Naive thymus-derived CD8-positive, alpha-beta T cell (primary cell): ENCODE results near the gene SPOPL. TPM values are rescaled to one million over a fixed set of nuclear protein-coding genes. Genes with fewer than 3 reads are reported as not detected.
"Not testable (repeated sequence)": the region's sequence is repeated elsewhere in the genome, so short reads cannot be mapped to it uniquely, and the experiment has no call there.

Experiments used
- ATAC-seq, 2 donors: fragments of 150-1000 bp; cut with Tn5 transposase in 1 of 2; sonication (Bioruptor Pico), chemical (Tn5 transposase) in 1 of 2; 1 replicate in 1 of 2; 2 replicates in 1 of 2; pipeline ENCODE4 v1.10.0; 2021; ENCODE audit warnings: mild to moderate bottlenecking in 2 of 2, moderate library complexity in 2 of 2
- POLR2A ChIA-PET: fragments of 350-600 bp; sonication (Branson Sonifier 250); formaldehyde crosslinking; loops from one replicate; lab custom pipeline; 2021; ENCODE audit warnings: antibody characterized with exemption; lab: Charles Lee
- DNase-seq, 10 donors: peaks; one replicate each; pipeline versions ENCODE4 v3.0.0 to v3.0.0-alpha.2; 2020 to 2022
- H3K27ac Mint-ChIP-seq, 10 donors: one replicate each; pipeline ENCODE4 v1.8.0; 2020 to 2022; ENCODE audit warnings: mild to moderate bottlenecking in 10 of 10, mixed read lengths in 10 of 10, moderate library complexity in 4 of 10, inconsistent platforms in 1 of 10
- H3K27me3 Mint-ChIP-seq, 5 donors: one replicate each; pipeline ENCODE4 v1.8.0; 2021 to 2022; ENCODE audit warnings: mixed read lengths in 5 of 5
- H3K36me3 Mint-ChIP-seq, 3 donors: one replicate each; pipeline ENCODE4 v1.8.0; 2020 to 2022; ENCODE audit warnings: mixed read lengths in 3 of 3, mild to moderate bottlenecking in 2 of 3, inconsistent platforms in 1 of 3
- H3K4me1 Mint-ChIP-seq, 4 donors: one replicate each; pipeline ENCODE4 v1.8.0; 2021 to 2022; ENCODE audit warnings: mixed read lengths in 4 of 4
- H3K4me3 Mint-ChIP-seq, 10 donors: one replicate each; pipeline ENCODE4 v1.8.0; 2020 to 2022; ENCODE audit warnings: mild to moderate bottlenecking in 10 of 10, mixed read lengths in 10 of 10, moderate library complexity in 6 of 10, inconsistent platforms in 1 of 10
- H3K9me3 Mint-ChIP-seq, 9 donors: one replicate each; pipeline ENCODE4 v1.8.0; 2020 to 2022; ENCODE audit warnings: mixed read lengths in 9 of 9, mild to moderate bottlenecking in 3 of 9, inconsistent platforms in 1 of 9, moderate library complexity in 1 of 9
- polyA plus RNA-seq, 3 donors: library from polyadenylated mRNA; unstranded; fragments of 300-500 nt; fragmentation: Illumina TruSeq; gene quantifications; one replicate each; pipeline ENCODE4 v1.2.3, GENCODE V29; 2021
- total RNA-seq, 8 experiments: library from RNA in 2 of 8; stranded (reverse) in 2 of 8; gene quantifications; one replicate each; pipeline ENCODE4 v1.2.3 and lab custom pipeline; 2021 to 2026

Gene SPOPL
- total and polyA plus RNA-seq, 5 experiments from 2014 or later: 0.23 to 11.6 (median 0.66) TPM

DNA sequence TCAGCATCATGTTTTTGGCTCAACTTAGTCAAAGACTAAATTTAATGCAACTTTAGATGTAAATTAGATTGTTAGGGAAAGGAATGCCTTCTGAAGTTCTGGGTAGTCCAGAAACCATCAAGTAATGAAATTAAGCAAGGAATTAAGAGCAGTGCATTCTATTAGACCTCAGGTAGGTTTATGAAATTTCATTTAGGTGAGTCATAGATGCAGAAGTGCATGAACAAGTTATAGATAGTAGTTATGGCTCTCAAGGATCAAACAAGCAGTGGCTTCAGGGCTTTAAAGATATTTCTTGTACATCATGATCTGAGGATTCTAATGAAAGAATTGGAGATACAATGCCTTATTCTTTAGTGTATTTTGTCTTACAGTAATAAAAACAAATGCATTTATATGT is 25.4 kb upstream of the SPOPL start:
- Mint-ChIP-seq H3K27ac (no peak overlapping the region), H3K4me3 (no peak overlapping the region), H3K4me1 (peaks cover 0 to 22% (median 0%) of the 10 kb centered on the region in 4 donors), H3K27me3 (peaks cover 0 to 8% (median 6%) of the 10 kb centered on the region in 5 donors), H3K9me3 (no peaks in the 10 kb centered on the region), H3K36me3 (peaks cover 0 to 2% (median 0%) of the 10 kb centered on the region in 3 donors)
- POLR2A ChIA-PET: no interaction called here
- ATAC-seq (no peak), DNase-seq (no peak)

DNA sequence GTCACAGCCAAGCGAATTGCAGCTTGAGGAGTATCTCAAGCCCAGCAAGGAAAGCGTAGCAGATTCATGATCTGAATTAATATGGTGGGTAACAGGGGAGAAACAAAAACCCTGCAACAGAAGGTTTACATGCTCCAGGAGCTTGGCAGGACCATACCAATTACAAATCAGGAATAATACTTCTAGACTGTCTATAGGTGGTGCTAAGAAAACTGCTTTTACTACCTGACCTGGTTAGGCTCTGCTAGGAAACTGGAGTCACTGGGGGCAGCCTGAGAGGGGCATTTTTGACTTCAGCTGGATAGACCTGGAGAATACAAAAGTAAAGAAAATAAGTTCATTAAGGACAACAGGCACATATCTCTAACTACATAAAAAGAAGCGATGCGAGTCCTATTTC is 24.6 kb upstream of the SPOPL start:
- Mint-ChIP-seq H3K27me3 (peaks cover 0 to 7% (median 4%) of the 10 kb centered on the region in 5 donors), H3K4me1 (peaks cover 0 to 22% (median 0%) of the 10 kb centered on the region in 4 donors), H3K9me3 (no peaks in the 10 kb centered on the region), H3K36me3 (peaks cover 0 to 2% (median 0%) of the 10 kb centered on the region in 3 donors), H3K4me3 (no peak overlapping the region), H3K27ac (no peak overlapping the region)
- no peak for DNase-seq
- POLR2A ChIA-PET: no interaction called here
- no peak for ATAC-seq

DNA sequence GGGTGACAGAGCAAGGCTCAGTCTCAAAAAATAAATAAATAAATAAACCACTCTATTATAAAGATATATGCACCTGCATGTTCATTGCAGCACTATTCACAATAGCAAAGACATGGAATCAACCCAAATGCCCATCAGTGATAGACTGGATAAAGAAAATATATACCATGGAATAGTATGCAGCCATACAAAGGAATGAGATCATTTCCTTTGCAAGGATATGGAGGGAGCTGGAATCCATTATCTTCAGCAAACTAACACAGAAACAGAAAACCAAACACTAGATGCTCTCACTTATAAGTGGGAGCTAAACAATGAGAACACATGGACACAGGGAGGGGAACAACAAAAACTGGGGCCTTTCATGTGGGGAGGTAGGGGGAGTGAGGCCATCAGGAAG is 18.8 kb upstream of the SPOPL start:
- ATAC-seq, H3K4me1 Mint-ChIP-seq, POLR2A ChIA-PET, H3K27ac Mint-ChIP-seq, H3K4me3 Mint-ChIP-seq, H3K27me3 Mint-ChIP-seq, H3K9me3 Mint-ChIP-seq, H3K36me3 Mint-ChIP-seq, DNase-seq: not testable (repeated sequence)

DNA sequence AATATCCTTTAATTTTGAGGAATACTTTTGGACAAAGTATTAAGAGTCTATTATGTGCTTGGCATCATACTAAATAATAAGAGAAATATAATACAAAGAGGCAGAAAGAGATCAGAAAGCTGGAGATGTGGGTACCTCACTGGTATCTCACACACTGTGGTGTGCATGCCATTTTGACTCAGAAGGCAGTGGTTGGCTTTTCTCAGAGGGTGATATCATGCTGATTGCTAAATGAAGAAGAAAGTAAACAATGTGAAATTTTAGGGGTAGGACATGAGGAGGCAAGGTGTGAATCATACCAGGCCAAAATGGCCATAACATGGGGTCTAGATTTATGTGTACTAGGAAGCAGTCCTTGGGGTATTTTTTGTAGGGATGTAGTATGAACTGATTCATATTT is 16.6 kb upstream of the SPOPL start:
- H3K27me3 Mint-ChIP-seq: peaks cover 0 to 9% (median 0%) of the 10 kb centered on the region in 5 donors
- H3K9me3 Mint-ChIP-seq: peaks cover 0 to 7% (median 0%) of the 10 kb centered on the region in 9 donors
- DNase-seq (no peak), ATAC-seq (no peak)
- no peak overlapping the region for H3K4me3 Mint-ChIP-seq
- peak overlapping the region in 1 of 10 donors; percentile 68 for H3K27ac Mint-ChIP-seq
- POLR2A ChIA-PET: no interaction called here
- peaks cover 2 to 5% (median 2%) of the 10 kb centered on the region in 3 donors for H3K36me3 Mint-ChIP-seq
- no peaks in the 10 kb centered on the region for H3K4me1 Mint-ChIP-seq

DNA sequence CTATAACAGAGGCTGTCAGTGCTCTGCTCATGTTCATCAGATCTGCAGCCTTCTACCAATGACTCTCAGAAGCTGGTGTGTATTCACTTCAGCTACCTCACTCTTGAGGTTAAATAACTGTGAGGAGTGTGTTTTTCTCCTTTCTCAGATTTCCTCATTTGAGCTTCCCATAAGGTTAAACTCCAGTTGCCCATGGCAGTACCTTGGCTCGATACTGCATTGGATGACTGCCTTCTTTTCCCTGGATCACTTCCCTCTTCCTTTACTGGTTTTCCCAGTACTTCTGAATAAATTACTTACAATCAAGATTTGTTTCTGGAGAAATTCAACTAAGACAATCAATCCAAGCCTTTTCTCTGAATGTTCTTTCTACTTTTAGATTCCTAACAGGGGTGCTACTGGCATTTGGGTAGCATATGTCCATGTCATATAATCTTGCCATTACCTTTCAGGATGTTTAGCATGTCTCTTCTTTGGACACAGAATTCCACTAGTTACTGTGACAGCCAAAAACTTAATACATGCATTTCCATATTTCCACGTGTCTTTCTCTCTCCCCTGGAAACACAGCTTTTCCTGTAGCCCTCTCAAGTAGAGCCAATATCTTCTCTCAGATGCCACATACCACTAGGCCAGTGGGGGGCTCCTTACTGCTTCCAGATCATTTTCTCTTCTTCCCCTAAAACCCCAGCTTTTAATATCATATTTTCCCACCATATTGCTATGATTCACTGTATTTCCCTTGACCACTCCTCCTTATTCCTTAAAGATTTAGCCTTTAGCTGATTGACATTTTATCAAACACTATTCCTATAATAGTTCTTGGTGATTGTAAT is 15.0 kb upstream of the SPOPL start:
- no peaks in the 10 kb centered on the region for H3K4me1 Mint-ChIP-seq
- no peak for DNase-seq
- no peak overlapping the region for H3K4me3 Mint-ChIP-seq
- peaks cover 0 to 5% (median 2%) of the 10 kb centered on the region in 3 donors for H3K36me3 Mint-ChIP-seq
- no peak overlapping the region for H3K27ac Mint-ChIP-seq
- POLR2A ChIA-PET: no interaction called here
- H3K9me3 Mint-ChIP-seq: peaks cover 0 to 7% (median 0%) of the 10 kb centered on the region in 9 donors
- ATAC-seq: no peak
- H3K27me3 Mint-ChIP-seq: peaks cover 0 to 9% (median 0%) of the 10 kb centered on the region in 5 donors

DNA sequence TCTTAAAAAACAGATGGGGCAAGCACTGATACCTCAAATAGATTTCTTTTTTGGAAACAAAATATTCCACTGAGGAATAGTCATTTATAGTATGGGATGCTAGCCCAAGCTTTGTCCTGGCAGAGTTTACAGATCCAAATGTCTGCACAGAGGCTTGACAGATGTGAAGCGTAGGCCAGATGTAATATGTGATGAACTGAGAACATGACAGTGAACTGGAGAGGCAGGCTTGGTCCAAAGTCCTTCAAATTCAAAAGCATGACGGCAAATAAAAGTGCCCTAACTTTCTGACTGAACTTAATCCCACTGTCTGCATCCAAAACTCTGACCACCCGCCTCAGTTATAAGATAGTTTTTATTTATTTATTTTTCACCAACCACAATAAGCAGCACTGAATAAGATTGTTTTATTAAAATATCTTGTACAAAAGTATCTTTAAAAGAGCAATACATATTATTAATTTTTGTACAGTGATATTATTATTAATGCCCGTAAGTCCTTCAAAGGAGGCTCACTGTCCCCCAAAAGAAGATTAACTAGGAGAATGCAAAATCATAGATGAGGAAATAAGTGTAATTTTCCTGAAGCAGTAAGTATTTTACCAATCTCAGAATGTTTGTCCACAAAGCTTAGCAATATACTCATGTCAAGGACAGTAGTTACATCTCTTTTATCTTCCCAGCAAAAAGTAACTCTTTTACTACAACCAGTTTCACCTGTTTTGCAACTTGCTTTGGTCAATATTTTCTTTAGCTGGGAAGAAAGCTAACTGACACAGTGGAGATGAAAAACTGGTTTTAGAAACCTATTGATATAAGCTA is 10.7 kb upstream of the SPOPL start:
- Mint-ChIP-seq H3K4me3 (no peak overlapping the region), H3K27ac (no peak overlapping the region), H3K9me3 (no peaks in the 10 kb centered on the region), H3K36me3 (no peaks in the 10 kb centered on the region), H3K4me1 (no peaks in the 10 kb centered on the region), H3K27me3 (peaks cover 0 to 10% (median 3%) of the 10 kb centered on the region in 5 donors)
- POLR2A ChIA-PET: no interaction called here
- no peak for ATAC-seq
- no peak for DNase-seq

DNA sequence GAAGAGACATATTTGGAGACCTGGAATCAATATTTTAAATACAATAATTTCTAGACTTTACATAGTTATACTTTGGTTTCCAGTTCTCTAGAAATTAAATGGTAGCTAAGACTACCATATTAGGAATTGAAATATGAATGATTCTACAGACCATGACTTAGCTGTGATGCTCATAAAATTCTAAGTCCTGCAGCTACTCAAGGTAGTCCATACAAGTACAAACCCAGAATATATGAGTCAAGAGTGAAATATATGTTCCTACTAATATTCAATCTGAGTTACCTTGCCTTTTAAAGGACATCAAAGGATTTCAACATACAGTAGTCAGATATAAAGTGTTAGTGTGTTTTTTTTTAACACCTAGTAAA is 10.1 kb upstream of the SPOPL start:
- no peaks in the 10 kb centered on the region for H3K36me3 Mint-ChIP-seq
- DNase-seq: no peak
- H3K27ac Mint-ChIP-seq: no peak overlapping the region
- ATAC-seq: no peak
- no peak overlapping the region for H3K4me3 Mint-ChIP-seq
- POLR2A ChIA-PET: no interaction called here
- H3K27me3 Mint-ChIP-seq: peaks cover 0 to 10% (median 3%) of the 10 kb centered on the region in 5 donors
- no peaks in the 10 kb centered on the region for H3K9me3 Mint-ChIP-seq
- H3K4me1 Mint-ChIP-seq: no peaks in the 10 kb centered on the region

DNA sequence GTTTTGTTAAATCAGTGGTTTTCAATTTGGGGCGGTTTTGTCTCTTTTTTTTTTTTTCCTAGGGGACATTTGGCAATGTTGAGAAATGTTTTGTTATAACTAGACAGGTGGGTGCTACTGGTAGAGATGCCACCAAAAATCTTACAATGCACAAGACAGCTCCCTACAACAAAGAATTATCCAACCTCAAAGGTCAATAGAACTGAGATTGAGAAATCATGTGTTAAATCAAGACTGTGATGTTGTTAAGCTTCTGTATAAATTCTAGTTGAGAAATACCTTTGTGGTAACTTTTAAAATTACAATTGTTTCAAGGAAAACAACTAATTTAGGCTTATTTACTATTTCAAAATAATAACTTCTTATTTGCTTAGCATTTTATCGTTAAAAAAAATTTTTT is 9.4 kb upstream of the SPOPL start:
- H3K4me1 Mint-ChIP-seq: no peaks in the 10 kb centered on the region
- H3K27me3 Mint-ChIP-seq: peaks cover 0 to 10% (median 3%) of the 10 kb centered on the region in 5 donors
- no peak overlapping the region for H3K27ac Mint-ChIP-seq
- POLR2A ChIA-PET: no interaction called here
- H3K36me3 Mint-ChIP-seq: no peaks in the 10 kb centered on the region
- no peaks in the 10 kb centered on the region for H3K9me3 Mint-ChIP-seq
- DNase-seq: no peak
- no peak for ATAC-seq
- no peak overlapping the region for H3K4me3 Mint-ChIP-seq

DNA sequence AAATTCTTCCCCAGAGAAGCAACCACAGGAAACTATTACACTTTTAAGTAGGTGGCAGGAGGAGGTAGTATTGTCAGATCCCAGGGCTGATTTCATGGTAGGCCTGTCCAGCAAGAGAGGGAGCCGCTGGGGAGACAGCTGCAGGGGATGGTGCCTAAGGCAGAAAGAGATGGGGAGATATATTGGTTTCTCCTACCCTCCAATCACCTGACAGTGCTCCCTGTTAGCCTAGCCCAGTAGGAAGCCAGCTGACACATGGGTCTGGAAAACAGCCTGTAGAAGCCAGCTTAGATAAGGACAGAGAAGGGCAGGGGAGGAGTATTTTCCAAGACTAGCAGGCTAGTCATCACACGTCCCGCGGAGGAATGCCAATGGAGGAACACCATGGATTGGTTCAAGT is 8.2 kb upstream of the SPOPL start:
- Mint-ChIP-seq H3K27me3 (peaks cover 0 to 10% (median 3%) of the 10 kb centered on the region in 5 donors), H3K4me3 (no peak overlapping the region), H3K4me1 (no peaks in the 10 kb centered on the region), H3K9me3 (no peaks in the 10 kb centered on the region), H3K36me3 (no peaks in the 10 kb centered on the region), H3K27ac (no peak overlapping the region)
- DNase-seq (no peak), ATAC-seq (no peak)
- POLR2A ChIA-PET: no interaction called here

DNA sequence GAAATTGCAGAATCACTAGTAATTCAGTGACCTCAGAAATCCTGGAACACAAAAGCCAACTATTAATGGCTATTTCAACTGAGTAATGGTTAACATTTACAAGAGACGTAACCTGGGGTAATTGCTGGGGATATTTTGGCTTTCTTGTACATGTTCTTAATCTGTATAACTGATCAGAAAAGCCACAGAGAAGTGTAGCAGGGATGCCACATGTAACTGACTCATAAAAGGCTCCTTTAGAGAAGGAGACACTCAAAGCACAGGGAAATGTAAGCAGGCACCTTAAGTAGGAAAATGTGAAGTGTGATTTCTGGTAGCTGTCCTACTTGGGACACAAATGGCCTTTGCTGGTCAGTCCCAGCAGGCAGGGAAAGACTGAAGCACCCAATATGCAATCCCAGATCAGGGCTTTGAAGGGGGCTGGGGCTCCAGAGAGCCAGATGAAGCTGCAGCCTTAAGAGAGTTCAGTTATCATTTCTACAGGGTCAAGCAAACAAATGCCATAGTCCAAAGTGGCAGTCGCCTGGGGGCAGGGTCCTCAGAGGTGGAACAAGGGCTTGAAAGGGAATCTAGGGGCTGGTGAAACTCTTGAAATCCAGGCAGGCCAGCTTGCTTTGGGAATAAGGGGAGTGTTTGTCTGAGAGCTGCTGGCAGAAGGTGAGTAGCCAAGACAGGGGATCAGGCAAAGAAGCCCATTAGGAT is 7.2 kb upstream of the SPOPL start:
- Mint-ChIP-seq H3K4me3 (no peak overlapping the region), H3K9me3 (no peaks in the 10 kb centered on the region), H3K27me3 (peaks cover 0 to 10% (median 3%) of the 10 kb centered on the region in 5 donors), H3K27ac (no peak overlapping the region), H3K36me3 (no peaks in the 10 kb centered on the region), H3K4me1 (no peaks in the 10 kb centered on the region)
- POLR2A ChIA-PET: no interaction called here
- ATAC-seq (no peak), DNase-seq (no peak)

DNA sequence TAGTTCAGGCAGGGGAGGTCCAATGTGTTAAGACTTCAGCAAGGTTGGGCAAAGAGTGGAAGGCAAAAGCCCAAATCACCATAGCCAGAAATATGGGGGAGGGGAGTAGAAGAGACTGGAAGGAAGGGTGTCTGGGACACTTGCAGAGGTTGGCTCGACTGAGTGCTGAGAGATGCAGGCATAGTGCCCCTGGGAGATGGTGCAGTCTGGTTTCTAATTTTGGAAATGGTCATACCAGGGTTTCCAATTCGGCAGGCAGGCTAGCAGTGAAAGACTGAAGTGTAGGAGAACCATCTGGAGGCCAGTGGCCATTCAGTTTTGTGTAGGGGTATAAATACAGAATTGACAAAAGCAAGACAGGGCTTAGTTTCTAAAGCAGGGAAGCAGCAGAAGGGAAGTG is 6.2 kb upstream of the SPOPL start:
- H3K4me3 Mint-ChIP-seq: no peak overlapping the region
- no peak for ATAC-seq
- POLR2A ChIA-PET: no interaction called here
- no peak for DNase-seq
- peaks cover 0 to 3% (median 0%) of the 10 kb centered on the region in 4 donors for H3K4me1 Mint-ChIP-seq
- no peak overlapping the region for H3K27ac Mint-ChIP-seq
- H3K9me3 Mint-ChIP-seq: no peaks in the 10 kb centered on the region
- peaks cover 0 to 10% (median 3%) of the 10 kb centered on the region in 5 donors for H3K27me3 Mint-ChIP-seq
- no peaks in the 10 kb centered on the region for H3K36me3 Mint-ChIP-seq

DNA sequence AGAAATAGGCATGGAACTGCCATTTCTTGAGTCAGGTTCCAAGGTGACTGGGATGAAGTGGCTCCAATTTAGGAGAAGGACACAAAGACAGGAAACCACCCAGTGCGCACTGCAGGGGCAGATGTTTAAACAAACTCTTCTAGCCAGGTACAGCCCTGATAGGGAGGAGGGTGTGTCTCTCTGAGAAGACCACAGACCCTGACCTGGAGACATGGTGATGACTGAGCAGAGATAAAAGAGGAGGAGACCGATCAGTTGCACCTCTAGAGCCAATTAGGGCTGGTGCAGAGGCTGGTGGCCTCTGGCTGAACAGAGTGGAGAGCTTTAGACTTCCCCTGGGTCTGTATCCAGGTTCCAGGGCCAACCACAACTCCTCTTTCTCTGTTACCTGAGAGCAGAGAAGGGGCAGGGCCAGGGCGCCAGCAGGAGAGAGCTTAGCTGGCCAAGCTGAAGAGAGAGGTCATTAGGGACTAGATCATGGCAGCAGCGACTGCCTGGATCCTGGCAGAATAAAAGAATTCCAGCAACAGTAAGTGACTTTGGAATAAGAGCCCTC is 5.4 kb upstream of the SPOPL start:
- peaks cover 1 to 9% (median 4%) of the 10 kb centered on the region in 4 donors for H3K4me1 Mint-ChIP-seq
- DNase-seq: no peak
- peaks cover 0 to 10% (median 3%) of the 10 kb centered on the region in 5 donors for H3K27me3 Mint-ChIP-seq
- H3K36me3 Mint-ChIP-seq: no peaks in the 10 kb centered on the region
- H3K27ac Mint-ChIP-seq: no peak overlapping the region
- no peak overlapping the region for H3K4me3 Mint-ChIP-seq
- ATAC-seq: no peak
- POLR2A ChIA-PET: no interaction called here
- no peaks in the 10 kb centered on the region for H3K9me3 Mint-ChIP-seq
